ENCODE measurements around the gene SP5.

- TF ChIP-seq POLR2A (IDR thresholded peaks at IDR 0.05; ENCODE audit: low read depth, low read length) (no peak), CTCF (IDR thresholded peaks at IDR 0.05; ENCODE audit: extremely low read depth in 1 of 2, insufficient read depth in 1 of 2, low read depth in 1 of 2, low read length in 2 of 2) (no peak), EZH2 (IDR thresholded peaks at IDR 0.05; ENCODE audit: borderline replicate concordance, low read depth, low read length, severe bottlenecking) (no peak)
These were observed 18.9 kb downstream of the SP5 start for GRCh38 chr2:170733798-170734600.

All from endothelial cell of umbilical vein (primary cell).